T follicular helper cell (primary cell): Measurements from ENCODE around the gene ITLN1.

ENCODE experiments used
- DNase-seq: peaks from one replicate; pipeline ENCODE4 v3.0.0-alpha.2; 2020; ENCODE audit warnings: low read depth

The ITLN1 gene

GRCh38 chr1:160858097-160858496 lies 26.9 kb downstream of the ITLN1 start:
- DNase-seq: no peak

- no peak for DNase-seq
Measured at GRCh38 chr1:160855181-160855981, 29.6 kb downstream of the ITLN1 start.

GRCh38 chr1:160853754-160854153 lies 31.2 kb downstream of the ITLN1 start:
- no peak for DNase-seq

- DNase-seq: no peak
Measured at GRCh38 chr1:160853014-160853413, 32.0 kb downstream of the ITLN1 start.

GRCh38 chr1:160850993-160851392 lies 34.0 kb downstream of the ITLN1 start:
- DNase-seq: no peak

- DNase-seq: no peak
Measured at GRCh38 chr1:160850541-160850940, 34.4 kb downstream of the ITLN1 start.

GRCh38 chr1:160846281-160846680 lies 38.7 kb downstream of the ITLN1 start:
- no peak for DNase-seq

GRCh38 chr1:160844447-160845232 lies 40.3 kb downstream of the ITLN1 start:
- no peak for DNase-seq

- no peak for DNase-seq
Measured at GRCh38 chr1:160841079-160841478, 43.9 kb downstream of the ITLN1 start.

- no peak for DNase-seq
Measured at GRCh38 chr1:160839746-160840145, 45.2 kb downstream of the ITLN1 start.

GRCh38 chr1:160838888-160839287 lies 46.1 kb downstream of the ITLN1 start:
- DNase-seq: no peak

- peak; percentile 67 for DNase-seq
Measured at GRCh38 chr1:160837558-160838205, 47.3 kb downstream of the ITLN1 start.

GRCh38 chr1:160836981-160837557 lies 47.9 kb downstream of the ITLN1 start:
- no peak for DNase-seq

- no peak for DNase-seq
Measured at GRCh38 chr1:160836561-160836960, 48.4 kb downstream of the ITLN1 start.

- no peak for DNase-seq
Measured at GRCh38 chr1:160835751-160836150, 49.2 kb downstream of the ITLN1 start.

GRCh38 chr1:160834945-160835565 lies 49.9 kb downstream of the ITLN1 start:
- peak; percentile 30 for DNase-seq

- peak; percentile 71 for DNase-seq
Measured at GRCh38 chr1:160830321-160831153, 54.4 kb downstream of the ITLN1 start.

- DNase-seq: no peak
Measured at GRCh38 chr1:160829766-160830165, 55.2 kb downstream of the ITLN1 start.

- no peak for DNase-seq
Measured at GRCh38 chr1:160827418-160827817, 57.6 kb downstream of the ITLN1 start.

- DNase-seq: no peak
Measured at GRCh38 chr1:160826546-160826945, 58.4 kb downstream of the ITLN1 start.
